Ovary (tissue), 9 donors: Measurements from ENCODE around the gene PRTFDC1. TPM values are rescaled to one million over a fixed set of nuclear protein-coding genes. Genes with fewer than 3 reads are reported as not detected.
"Not testable (repeated sequence)": the region's sequence is repeated elsewhere in the genome, so short reads cannot be mapped to it uniquely, and the experiment has no call there.

Experiments
- DNase-seq, 5 donors: peaks; one replicate each; pipeline ENCODE4 v3.0.0-alpha.2; 2019 to 2020
- H3K27ac ChIP-seq, 2 donors: fragments of 200-600 bp; one replicate each; pipeline versions ENCODE4 v1.5.1 to v1.8.0; 2019 to 2022
- H3K27me3 ChIP-seq: fragments of 200-600 bp; one replicate; pipeline ENCODE4 v1.8.0; 2022
- H3K36me3 ChIP-seq: fragments of 200-600 bp; sonication (generic); one replicate; pipeline ENCODE4 v1.5.1; 2019
- H3K4me1 ChIP-seq: one replicate; pipeline ENCODE4 v1.8.1; 2013; ENCODE audit warnings: mild to moderate bottlenecking, moderate library complexity; ENCODE audit not compliant: insufficient read depth
- H3K4me3 ChIP-seq: fragments of 200-600 bp; sonication (generic); one replicate; pipeline ENCODE4 v1.5.1; 2017
- H3K9me3 ChIP-seq, 2 donors: fragments of 200-600 bp in 1 of 2; sonication (generic) in 1 of 2; one replicate each; pipeline versions ENCODE4 v1.5.1 to v1.8.1; 2013 to 2019; ENCODE audit warnings: mild to moderate bottlenecking in 1 of 2, moderate library complexity in 1 of 2
- EP300 ChIP-seq: sonication (generic); formaldehyde crosslinking; IDR thresholded peaks from one replicate; pipeline ENCODE4 v1.6.1; 2017; ENCODE audit warnings: antibody characterized with exemption
- POLR2A ChIP-seq: fragments of 450-650 bp; IDR thresholded peaks from one replicate; pipeline ENCODE4 v1.6.1; 2017; ENCODE audit warnings: antibody characterized with exemption, mild to moderate bottlenecking, moderate library complexity
- WGBS, 3 donors: extraction: QIAGEN DNeasy Blood & Tissue Kit in 1 of 3; methylation state at CpG; one replicate each; pipeline versions ENCODE4 v1.1.5 to v1.1.7; 2013 to 2017; 5-methylcytosine and 5-hydroxymethylcytosine counted together
- intact Hi-C, 4 donors: fragments of 100-400 bp; cut with DNase I; formaldehyde crosslinking; loops; one replicate each; pipeline versions ENCODE4 v1.11.0 to v1.15.1; 2022 to 2023
- polyA plus RNA-seq, 2 donors: library from polyadenylated mRNA; stranded (reverse); fragments of 200-250 nt in 1 of 2; fragments of 350-450 nt in 1 of 2; fragmentation: Illumina TruSeq in 1 of 2; extraction: RNeasy Lipid Tissue Mini Kit (QIAGEN cat#74804) in 1 of 2; gene quantifications; one replicate each; pipeline ENCODE4 v1.2.3, GENCODE V29; 2013 to 2014
- total RNA-seq, 7 donors: library from RNA; depleted of rRNA in 2 of 7; stranded (reverse); fragments of >200 nt in 2 of 7; fragmentation: NEBNext Ultra II Directional in 3 of 7; extraction: Animal tissue kit (Norgen Biotek cat#: 25700) in 3 of 7; gene quantifications; one replicate each; pipeline versions ENCODE4 v1.1.0 to v1.2.4, GENCODE V29; 2016 to 2023
- TF ChIP-seq, protein P1 (sequence below), 3 donors: fragments of 450-650 bp in 2 of 3; fragments of 200-600 bp in 1 of 3; IDR thresholded peaks; one replicate each; pipeline versions ENCODE4 v1.5.1 to v1.8.0; 2016 to 2022; ENCODE audit warnings: antibody characterized with exemption in 3 of 3, mild to moderate bottlenecking in 1 of 3
- donor health status: DM: no; HTN: no; CAD: no; lungs with moderate emphysema.
- donor health status: DM: no; HTN: no; CAD: no.
- donor health status: Bipolar disorder and iron deficiency.
- donor health status: DM: yes; HTN: yes; CAD: no.
- donor health status: DM: no; HTN: no; CAD: no.
- donor health status: DM: yes; HTN: yes; CAD: no.

PRTFDC1 gene
- total and polyA plus RNA-seq, 9 donors, result 12.6 to 21.3 (median 14.7) TPM

DNA sequence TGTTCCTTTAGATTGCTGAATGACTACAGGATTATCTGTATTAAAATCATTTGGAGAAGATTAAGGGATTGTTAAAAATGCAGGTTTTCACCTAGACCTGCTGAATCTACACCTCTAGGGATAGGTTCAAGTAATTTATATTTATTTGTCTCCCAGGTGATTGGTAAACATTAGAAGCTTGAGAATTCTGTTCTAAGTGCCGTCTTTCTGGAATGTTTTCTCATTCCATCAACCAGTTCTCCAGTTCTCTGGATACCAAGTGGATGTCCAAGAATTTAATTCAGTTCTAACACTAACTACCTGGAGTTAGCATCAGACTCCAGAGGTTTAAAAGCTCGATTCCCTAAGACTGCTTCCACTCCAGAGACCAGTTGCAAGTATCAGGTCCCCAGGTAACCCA lies 110.9 kb downstream of the PRTFDC1 start:
- H3K4me1 ChIP-seq, result no peaks in the 10 kb centered on the region
- H3K36me3 ChIP-seq, result no peaks in the 10 kb centered on the region
- no peak overlapping the region for H3K4me3 ChIP-seq
- 92 to 98% (median 96%) methylated on average over 2 of the region's 2 CpGs for WGBS, 3 donors
- H3K9me3 ChIP-seq, result no peaks in the 10 kb centered on the region
- intact Hi-C loops, result no loop called here
- DNase-seq, result no peak
- TF ChIP-seq EP300, result no peak
- TF ChIP-seq, protein P1, sequence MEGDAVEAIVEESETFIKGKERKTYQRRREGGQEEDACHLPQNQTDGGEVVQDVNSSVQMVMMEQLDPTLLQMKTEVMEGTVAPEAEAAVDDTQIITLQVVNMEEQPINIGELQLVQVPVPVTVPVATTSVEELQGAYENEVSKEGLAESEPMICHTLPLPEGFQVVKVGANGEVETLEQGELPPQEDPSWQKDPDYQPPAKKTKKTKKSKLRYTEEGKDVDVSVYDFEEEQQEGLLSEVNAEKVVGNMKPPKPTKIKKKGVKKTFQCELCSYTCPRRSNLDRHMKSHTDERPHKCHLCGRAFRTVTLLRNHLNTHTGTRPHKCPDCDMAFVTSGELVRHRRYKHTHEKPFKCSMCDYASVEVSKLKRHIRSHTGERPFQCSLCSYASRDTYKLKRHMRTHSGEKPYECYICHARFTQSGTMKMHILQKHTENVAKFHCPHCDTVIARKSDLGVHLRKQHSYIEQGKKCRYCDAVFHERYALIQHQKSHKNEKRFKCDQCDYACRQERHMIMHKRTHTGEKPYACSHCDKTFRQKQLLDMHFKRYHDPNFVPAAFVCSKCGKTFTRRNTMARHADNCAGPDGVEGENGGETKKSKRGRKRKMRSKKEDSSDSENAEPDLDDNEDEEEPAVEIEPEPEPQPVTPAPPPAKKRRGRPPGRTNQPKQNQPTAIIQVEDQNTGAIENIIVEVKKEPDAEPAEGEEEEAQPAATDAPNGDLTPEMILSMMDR (IDR thresholded peaks at IDR 0.05), result no peak
- TF ChIP-seq POLR2A, result no peak
- H3K27ac ChIP-seq, result no peak overlapping the region
- H3K27me3 ChIP-seq, result no peaks in the 10 kb centered on the region

DNA sequence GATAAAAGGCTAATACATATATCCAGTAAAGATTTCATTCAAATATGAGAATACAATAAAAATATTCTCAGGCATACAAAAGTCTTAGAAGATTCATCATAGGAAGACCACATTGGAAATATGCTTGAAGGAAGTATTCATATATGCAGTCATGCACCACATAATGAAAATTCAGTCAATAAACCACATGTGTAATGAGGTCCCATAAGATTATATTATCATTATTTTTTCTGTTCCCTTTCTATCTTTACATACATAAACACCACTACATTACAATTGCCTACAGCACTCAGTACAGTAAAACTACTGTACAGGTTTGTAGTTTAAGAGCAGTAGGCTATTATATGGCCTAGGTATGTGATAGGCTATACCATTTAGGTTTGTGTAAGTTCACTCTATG lies 111.6 kb downstream of the PRTFDC1 start:
- TF ChIP-seq POLR2A (no peak), EP300 (no peak)
- Histone ChIP-seq H3K27ac (no peak overlapping the region), H3K4me3 (no peak overlapping the region), H3K36me3 (no peaks in the 10 kb centered on the region), H3K27me3 (no peaks in the 10 kb centered on the region), H3K4me1 (no peaks in the 10 kb centered on the region), H3K9me3 (no peaks in the 10 kb centered on the region)
- intact Hi-C loops, result no loop called here
- no peak for DNase-seq

DNA sequence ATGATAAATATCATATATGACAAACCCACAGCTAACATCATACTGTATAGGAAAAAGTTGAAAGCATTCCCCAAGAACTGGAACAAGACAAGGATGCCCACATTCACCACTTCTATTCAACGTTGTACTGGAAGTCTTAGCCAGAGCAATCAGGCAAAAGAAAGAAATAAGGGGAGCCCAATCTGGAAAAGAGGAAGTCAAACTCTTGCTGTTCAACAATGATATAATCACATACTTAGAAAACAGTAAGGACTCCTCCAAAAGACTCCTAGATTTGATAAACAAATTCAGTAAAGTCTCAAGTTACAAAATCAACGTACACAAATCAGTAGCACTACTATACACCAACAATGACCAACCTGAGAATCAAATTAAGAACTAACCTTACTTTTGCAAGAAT lies 114.6 kb downstream of the PRTFDC1 start:
- H3K4me3 ChIP-seq, intact Hi-C loops, H3K36me3 ChIP-seq, H3K4me1 ChIP-seq, H3K27ac ChIP-seq, H3K9me3 ChIP-seq, H3K27me3 ChIP-seq, DNase-seq: not testable (repeated sequence)
- 91 to 93% (median 92%) methylated on average over 2 of the region's 2 CpGs for WGBS, 3 donors

DNA sequence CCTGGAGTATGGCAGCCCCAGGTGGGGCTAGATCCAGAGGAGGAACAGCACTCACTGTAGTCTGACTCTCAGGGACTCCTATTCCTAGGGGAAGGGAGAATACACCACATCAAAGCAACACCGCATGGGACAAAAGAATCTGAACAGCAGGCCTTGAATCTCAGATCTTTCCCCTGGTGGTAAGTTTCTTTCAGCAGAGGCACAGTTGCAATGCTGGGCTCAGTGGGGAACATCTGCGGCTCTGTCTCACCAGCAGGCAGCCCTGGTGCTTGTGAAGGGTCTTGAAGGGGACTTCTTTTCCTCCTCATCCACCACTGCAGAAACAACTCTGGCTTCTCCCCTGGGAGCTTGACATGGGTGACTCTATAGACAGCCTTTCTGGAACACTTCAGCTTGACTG lies 117.5 kb downstream of the PRTFDC1 start:
- 96 to 100% (median 98%) methylated on average over 2 of the region's 2 CpGs for WGBS, 3 donors
- Histone ChIP-seq H3K36me3 (no peaks in the 10 kb centered on the region), H3K4me1 (no peaks in the 10 kb centered on the region), H3K9me3 (no peaks in the 10 kb centered on the region), H3K27ac (no peak overlapping the region), H3K27me3 (no peaks in the 10 kb centered on the region), H3K4me3 (no peak overlapping the region)
- DNase-seq, result no peak
- intact Hi-C loops, result no loop called here
- TF ChIP-seq, protein P1 (IDR thresholded peaks at IDR 0.05), result no peak
- TF ChIP-seq EP300, result no peak
- TF ChIP-seq POLR2A, result no peak

DNA sequence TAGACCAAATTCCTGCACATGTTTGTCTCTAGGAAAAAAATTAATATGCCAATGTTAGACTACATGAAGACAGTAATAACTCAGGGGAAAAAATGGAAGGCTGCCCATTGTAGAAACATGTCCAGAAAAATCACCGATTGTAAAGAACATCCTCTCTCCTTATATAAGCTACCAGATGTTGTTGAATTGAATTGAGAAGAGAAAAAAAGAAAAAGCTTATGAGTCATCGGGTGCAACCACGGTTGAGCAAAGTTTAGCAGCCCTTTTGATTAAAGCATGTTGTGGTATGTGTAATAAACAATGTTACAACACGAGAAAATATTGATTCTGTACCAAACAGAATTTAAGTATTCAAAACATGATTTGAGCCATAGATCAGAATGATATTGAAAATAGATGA lies 126.4 kb downstream of the PRTFDC1 start:
- DNase-seq, result no peak
- no peaks in the 10 kb centered on the region for H3K36me3 ChIP-seq
- TF ChIP-seq POLR2A (no peak), EP300 (no peak)
- TF ChIP-seq, protein P1 (IDR thresholded peaks at IDR 0.05), result no peak
- H3K9me3 ChIP-seq, result no peaks in the 10 kb centered on the region
- peaks cover 2% of the 10 kb centered on the region for H3K4me1 ChIP-seq
- peak overlapping the region in 1 of 2 donors; percentile 57 for H3K27ac ChIP-seq
- intact Hi-C loops, result no loop called here
- H3K4me3 ChIP-seq, result no peak overlapping the region
- H3K27me3 ChIP-seq, result no peaks in the 10 kb centered on the region
- WGBS, 3 donors, result 2 to 5% (median 2%) methylated on average over 4 of the region's 4 CpGs

DNA sequence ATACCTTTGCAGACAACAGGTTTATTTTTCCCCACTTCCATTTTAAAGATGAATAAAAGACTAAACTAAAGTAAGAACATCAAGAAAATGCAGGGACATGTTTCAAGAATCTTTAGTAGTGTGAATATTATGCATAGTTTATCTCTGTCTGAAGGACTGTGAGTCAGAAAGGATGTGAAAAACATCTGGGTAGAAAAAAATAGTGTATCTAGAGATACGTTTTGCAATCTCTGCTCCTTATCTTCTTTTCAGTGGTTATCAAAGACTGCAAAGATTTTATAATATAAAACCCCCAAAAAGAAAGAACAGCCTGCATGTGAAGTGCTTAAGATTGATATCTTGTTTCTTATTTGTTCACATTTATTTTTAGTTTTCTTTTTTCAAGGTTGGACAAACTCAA lies 126.9 kb downstream of the PRTFDC1 start:
- H3K27me3 ChIP-seq, result no peaks in the 10 kb centered on the region
- no peaks in the 10 kb centered on the region for H3K36me3 ChIP-seq
- H3K4me1 ChIP-seq, result peaks cover 4% of the 10 kb centered on the region
- 1 to 5% (median 3%) methylated on average over 1 of the region's 1 CpG for WGBS, 3 donors
- H3K9me3 ChIP-seq, result no peaks in the 10 kb centered on the region
- H3K27ac ChIP-seq, result peak overlapping the region in 1 of 2 donors; percentile 57
- DNase-seq, result no peak
- no peak overlapping the region for H3K4me3 ChIP-seq
- TF ChIP-seq EP300, result no peak
- TF ChIP-seq POLR2A, result no peak
- TF ChIP-seq, protein P1 (IDR thresholded peaks at IDR 0.05), result no peak
- intact Hi-C loops, result no loop called here
